B cell (primary cell): ENCODE results near the gene DACT1. TPM values are rescaled to one million over a fixed set of nuclear protein-coding genes. Genes with fewer than 3 reads are reported as not detected.

Experiments used
- ATAC-seq: fragments of 200-7000 bp; cut with Tn5 transposase; one replicate; pipeline ENCODE4 v1.10.0; 2021; ENCODE audit warnings: low read depth, mild to moderate bottlenecking, moderate number of reproducible peaks, moderate library complexity
- CTCF ChIA-PET: fragments of 350-600 bp; sonication (Branson Sonifier 250); formaldehyde crosslinking; loops from one replicate; lab custom pipeline; 2021; ENCODE audit warnings: antibody characterized with exemption, inconsistent platforms; lab: Charles Lee
- POLR2A ChIA-PET: fragments of 350-600 bp; sonication (Branson Sonifier 250); formaldehyde crosslinking; loops from one replicate; lab custom pipeline; 2021; ENCODE audit warnings: antibody characterized with exemption; lab: Charles Lee
- DNase-seq: peaks from one replicate; pipeline ENCODE4 v3.0.0; 2013
- H2AFZ ChIP-seq: 2 replicates; pipeline ENCODE4 v1.6.1; 2012; ENCODE audit warnings: mild to moderate bottlenecking, low read depth, low read length; ENCODE audit not compliant: insufficient read depth, poor library complexity, severe bottlenecking
- H3K27ac ChIP-seq, 2 donors: 1 replicate in 1 of 2; 2 replicates in 1 of 2; pipeline ENCODE4 v1.5.1; 2012 to 2013; ENCODE audit warnings: low read length in 2 of 2, mild to moderate bottlenecking in 2 of 2, moderate library complexity in 1 of 2
- H3K27me3 ChIP-seq, 4 experiments: fragments of 200-600 bp in 1 of 4; sonication (generic) in 1 of 4; replicated peaks in 1 of 4; 1 replicate in 2 of 4; 2 replicates in 2 of 4; pipeline versions ENCODE4 v1.6.1 to v1.7.0; 2013 to 2016; ENCODE audit warnings: low read length in 3 of 4, mild to moderate bottlenecking in 2 of 4, mixed read lengths in 1 of 4, moderate library complexity in 1 of 4; ENCODE audit not compliant: insufficient read depth in 4 of 4, control insufficient read depth in 3 of 4; ENCODE audit errors: control extremely low read depth in 1 of 4
- H3K36me3 ChIP-seq, 2 experiments: replicated peaks in 1 of 2; 1 replicate in 1 of 2; 2 replicates in 1 of 2; pipeline versions ENCODE4 v1.6.1 to v1.7.1; 2013; ENCODE audit warnings: low read length in 1 of 2; ENCODE audit not compliant: insufficient read depth in 2 of 2, control insufficient read depth in 1 of 2; ENCODE audit errors: control extremely low read depth in 1 of 2, extremely low read depth in 1 of 2
- H3K4me1 ChIP-seq, 2 donors: fragments of 200-600 bp in 1 of 2; sonication (generic) in 1 of 2; 1 replicate in 1 of 2; 2 replicates in 1 of 2; pipeline versions ENCODE4 v1.5.1 to v1.6.1; 2013 to 2017; ENCODE audit warnings: low read length in 2 of 2; ENCODE audit not compliant: control insufficient read depth in 2 of 2, insufficient read depth in 2 of 2
- H3K4me2 ChIP-seq: replicated peaks from 2 replicates; pipeline ENCODE3; 2012; ENCODE audit warnings: mild to moderate bottlenecking, low read depth, low read length; ENCODE audit not compliant: poor library complexity, severe bottlenecking
- H3K4me3 ChIP-seq, 5 experiments: fragments of 200-600 bp in 1 of 5; sonication (generic) in 1 of 5; 1 replicate in 3 of 5; 2 replicates in 2 of 5; pipeline versions ENCODE4 v1.5.1 to v1.7.0; 2011 to 2016; ENCODE audit warnings: low read length in 4 of 5, mild to moderate bottlenecking in 4 of 5, low read depth in 2 of 5, control low read depth in 1 of 5, moderate library complexity in 1 of 5; ENCODE audit not compliant: insufficient read depth in 1 of 5; ENCODE audit errors: control extremely low read depth in 1 of 5, extremely low read depth in 1 of 5
- H3K79me2 ChIP-seq: fragments of 200-600 bp; sonication (generic); one replicate; pipeline ENCODE4 v1.6.0; 2016; ENCODE audit warnings: low read length; ENCODE audit not compliant: control insufficient read depth, insufficient read depth
- H3K9ac ChIP-seq: fragments of 200-600 bp; sonication (generic); 2 replicates; pipeline ENCODE4 v1.6.1; 2017; ENCODE audit warnings: mild to moderate bottlenecking, low read length, moderate library complexity
- H3K9me3 ChIP-seq, 3 donors: one replicate each; pipeline versions ENCODE4 v1.6.1 to v1.7.1; 2013; ENCODE audit warnings: low read length in 2 of 3; ENCODE audit not compliant: control insufficient read depth in 2 of 3, insufficient read depth in 1 of 3; ENCODE audit errors: control extremely low read depth in 1 of 3
- H4K20me1 ChIP-seq: 2 replicates; pipeline ENCODE4 v1.6.0; 2012; ENCODE audit warnings: mild to moderate bottlenecking, low read length; ENCODE audit not compliant: insufficient read depth, control insufficient read depth, poor library complexity, severe bottlenecking
- H3K27ac Mint-ChIP-seq: one replicate; pipeline ENCODE4 v1.8.0; 2021; ENCODE audit warnings: mixed read lengths
- H3K27me3 Mint-ChIP-seq: one replicate; pipeline ENCODE4 v1.8.0; 2021; ENCODE audit warnings: mixed read lengths
- H3K4me1 Mint-ChIP-seq: one replicate; pipeline ENCODE4 v1.8.0; 2021; ENCODE audit warnings: mixed read lengths
- H3K4me3 Mint-ChIP-seq: one replicate; pipeline ENCODE4 v1.8.0; 2021; ENCODE audit warnings: mixed read lengths
- H3K9me3 Mint-ChIP-seq: one replicate; pipeline ENCODE4 v1.8.0; 2022; ENCODE audit warnings: mixed read lengths; ENCODE audit not compliant: insufficient read depth
- CTCF ChIP-seq: fragments of 200-600 bp; IDR thresholded peaks from one replicate; pipeline ENCODE4 v1.8.0; 2022; ENCODE audit warnings: antibody characterized with exemption, mild to moderate bottlenecking
- EZH2 ChIP-seq: IDR thresholded peaks from 2 replicates; pipeline ENCODE4 v1.6.1; 2012; ENCODE audit warnings: borderline replicate concordance, low read depth, mild to moderate bottlenecking, moderate library complexity, low read length; ENCODE audit not compliant: insufficient read depth, poor library complexity, severe bottlenecking
- WGBS: methylation state at CpG from one replicate; pipeline ENCODE4 v1.1.5; 2013; ENCODE audit warnings: missing lambda C conversion rate; ENCODE audit not compliant: insufficient coverage; 5-methylcytosine and 5-hydroxymethylcytosine counted together
- intact Hi-C: fragments of 100-400 bp; cut with micrococcal nuclease; formaldehyde crosslinking; loops from one replicate; pipeline ENCODE4 v1.10.0; 2022
- polyA plus RNA-seq: library from polyadenylated mRNA; depleted of rRNA; stranded (reverse); fragments of >200 nt; gene quantifications from 2 replicates; pipeline ENCODE4 v1.2.3, GENCODE V29; 2012
- total RNA-seq, 2 donors: library from RNA; stranded (reverse); fragments of 120-200 nt in 1 of 2; gene quantifications; 1 replicate in 1 of 2; 2 replicates in 1 of 2; pipeline versions ENCODE4 v1.2.3 to v1.2.4, GENCODE V29; 2013 to 2022

DACT1 gene
- total and polyA plus RNA-seq, 2 donors (not counting 1 experiment from before 2014, with no cell fraction given) = 2.2 to 3.5 TPM

- ATAC-seq = no peak
- WGBS = no CpG with 5 or more reads among the region's 2 CpGs
- Histone ChIP-seq H3K4me2 (no peak overlapping the region), H3K27ac (no peak overlapping the region), H3K79me2 (no peaks in the 10 kb centered on the region), H3K4me1 (peaks cover 18 to 25% of the 10 kb centered on the region in 2 donors), H3K9me3 (no peaks in the 10 kb centered on the region), H3K4me3 (no peak overlapping the region), H3K9ac (no peak overlapping the region), H4K20me1 (no peaks in the 10 kb centered on the region), H2AFZ (no peak overlapping the region), H3K27me3 (peaks cover 0 to 4% (median 0%) of the 10 kb centered on the region in 4 experiments), H3K36me3 (no peaks in the 10 kb centered on the region)
- peaks cover 31% of the 10 kb centered on the region for H3K4me1 Mint-ChIP-seq
- H3K9me3 Mint-ChIP-seq = no peaks in the 10 kb centered on the region
- no peak for DNase-seq
- H3K27me3 Mint-ChIP-seq = peaks cover 13% of the 10 kb centered on the region
- ChIA-PET CTCF (no interaction called here), POLR2A (no interaction called here)
- no peak for TF ChIP-seq CTCF
- TF ChIP-seq EZH2 = no peak
- H3K4me3 Mint-ChIP-seq = no peak overlapping the region
- H3K27ac Mint-ChIP-seq = no peak overlapping the region
- intact Hi-C loops = no loop called here
Measured at GRCh38 chr14:58640959-58641358, 3.2 kb downstream of the DACT1 start.

- no peak for ATAC-seq
- H3K27ac Mint-ChIP-seq = no peak overlapping the region
- Histone ChIP-seq H3K9ac (no peak overlapping the region), H3K36me3 (no peaks in the 10 kb centered on the region), H3K9me3 (peaks cover 0 to under 1% (median 0%) of the 10 kb centered on the region in 3 donors), H4K20me1 (no peaks in the 10 kb centered on the region), H3K27ac (no peak overlapping the region), H3K4me1 (peaks cover 18 to 20% of the 10 kb centered on the region in 2 donors), H3K4me2 (no peak overlapping the region), H3K79me2 (no peaks in the 10 kb centered on the region), H2AFZ (no peak overlapping the region), H3K4me3 (no peak overlapping the region), H3K27me3 (peaks cover 0 to 4% (median 0%) of the 10 kb centered on the region in 4 experiments)
- no peaks in the 10 kb centered on the region for H3K9me3 Mint-ChIP-seq
- TF ChIP-seq EZH2 = no peak
- TF ChIP-seq CTCF = no peak
- H3K4me1 Mint-ChIP-seq = peaks cover 25% of the 10 kb centered on the region
- H3K4me3 Mint-ChIP-seq = no peak overlapping the region
- ChIA-PET POLR2A (no interaction called here), CTCF (no interaction called here)
- 83% methylated on average over 1 of the region's 5 CpGs for WGBS
- no peak for DNase-seq
- peaks cover 13% of the 10 kb centered on the region for H3K27me3 Mint-ChIP-seq
- intact Hi-C loops = no loop called here
Measured at GRCh38 chr14:58641509-58641908, 3.7 kb downstream of the DACT1 start.
